Transverse colon (tissue), 4 donors: Measurements from ENCODE around the gene FNBP1L. TPM values are rescaled to one million over a fixed set of nuclear protein-coding genes. Genes with fewer than 3 reads are reported as not detected.

Experiments
- DNase-seq: peaks from one replicate; pipeline ENCODE4 v3.0.0-alpha.2; 2019
- H3K27ac ChIP-seq, 4 donors: fragments of 200-600 bp; sonication (generic); 2 replicates each; pipeline ENCODE4 v1.5.1; 2016 to 2018; ENCODE audit warnings: inconsistent platforms in 4 of 4
- H3K27me3 ChIP-seq: fragments of 200-600 bp; sonication (generic); 2 replicates; pipeline ENCODE4 v1.5.1; 2017; ENCODE audit warnings: inconsistent platforms
- H3K36me3 ChIP-seq, 4 donors: fragments of 200-600 bp; sonication (generic); 2 replicates each; pipeline ENCODE4 v1.5.1; 2017 to 2019; ENCODE audit warnings: inconsistent platforms in 4 of 4
- H3K4me1 ChIP-seq, 4 donors: fragments of 200-600 bp; sonication (generic); 2 replicates each; pipeline ENCODE4 v1.5.1; 2017 to 2020; ENCODE audit warnings: inconsistent platforms in 4 of 4
- H3K4me3 ChIP-seq, 4 donors: fragments of 200-600 bp; sonication (generic); 1 replicate in 1 of 4; 2 replicates in 3 of 4; pipeline versions ENCODE4 v1.5.1 to v1.6.1; 2017 to 2019; ENCODE audit warnings: inconsistent platforms in 4 of 4
- H3K9me3 ChIP-seq, 2 donors: fragments of 200-600 bp; sonication (generic); 2 replicates each; pipeline ENCODE4 v1.5.1; 2017 to 2019; ENCODE audit warnings: inconsistent platforms in 2 of 2
- CTCF ChIP-seq, 5 experiments: fragments of 200-600 bp in 3 of 5; fragments of 450-650 bp in 2 of 5; sonication (generic) in 3 of 5; IDR thresholded peaks; 1 replicate in 2 of 5; 2 replicates in 3 of 5; pipeline ENCODE4 v1.5.1; 2016 to 2017; ENCODE audit warnings: antibody characterized with exemption in 5 of 5, inconsistent platforms in 3 of 5, mild to moderate bottlenecking in 2 of 5, moderate library complexity in 1 of 5
- EP300 ChIP-seq: sonication (generic); formaldehyde crosslinking; IDR thresholded peaks from one replicate; pipeline ENCODE4 v1.6.1; 2017; ENCODE audit warnings: antibody characterized with exemption, low read depth
- POLR2A ChIP-seq: fragments of 450-650 bp; IDR thresholded peaks from one replicate; pipeline ENCODE4 v1.6.1; 2016; ENCODE audit warnings: antibody characterized with exemption, mild to moderate bottlenecking, moderate library complexity
- POLR2AphosphoS5 ChIP-seq, 3 donors: sonication (generic); formaldehyde crosslinking; IDR thresholded peaks; one replicate each; pipeline ENCODE4 v1.6.1; 2016; ENCODE audit warnings: antibody characterized with exemption in 3 of 3
- WGBS, 2 donors: methylation state at CpG; one replicate each; pipeline ENCODE4 v1.1.5; 2018; ENCODE audit warnings: low coverage in 1 of 2; 5-methylcytosine and 5-hydroxymethylcytosine counted together
- in situ Hi-C, 4 donors: fragments of 200-750 bp; cut with MboI; loops; one replicate each; pipeline versions ENCODE4 v1.15.0 to v1.15.1; 2017; ENCODE audit warnings: low sequenced_read_pairs in 3 of 4, low pct_ligation_motif_present in 1 of 4, low pct_unique_long_range_greater_than_20kb in 1 of 4
- intact Hi-C: fragments of 100-400 bp; cut with DNase I; formaldehyde crosslinking; loops from one replicate; pipeline ENCODE4 v1.15.1; 2023; ENCODE audit warnings: low total_unique reads
- total RNA-seq, 4 donors: library from RNA; depleted of rRNA; stranded (reverse); fragments of >200 nt; gene quantifications; one replicate each; pipeline ENCODE4 v1.1.0, GENCODE V29; 2016

Gene FNBP1L
- total RNA-seq, 4 donors from 2014 or later, result 31.0 to 69.4 (median 49.0) TPM

GRCh38 chr1:93495911-93496310 is 48.0 kb downstream of the FNBP1L start:
- intact Hi-C loops, result no loop called here
- DNase-seq, result no peak
- in situ Hi-C loops, result no loop called here
- Histone ChIP-seq H3K36me3 (no peaks in the 10 kb centered on the region), H3K27ac (no peak overlapping the region), H3K27me3 (no peaks in the 10 kb centered on the region), H3K9me3 (no peaks in the 10 kb centered on the region), H3K4me3 (no peak overlapping the region), H3K4me1 (peaks cover 0 to 3% (median under 1%) of the 10 kb centered on the region in 4 donors)
- TF ChIP-seq POLR2A, result no peak
- no peak for TF ChIP-seq EP300
- TF ChIP-seq POLR2AphosphoS5 (IDR thresholded peaks at IDR 0.05), result no peak
- TF ChIP-seq CTCF (IDR thresholded peaks at IDR 0.05), result no peak
- 84% methylated on average over 1 of the region's 1 CpG; no CpG with 5 or more reads in 1 of the 2 donors for WGBS, 2 donors

- intact Hi-C loops, result no loop called here
- H3K27ac ChIP-seq, result no peak overlapping the region
- WGBS, 2 donors, result 88 to 93% methylated on average over 3 to 4 of the region's 4 CpGs
These were observed 48.6 kb downstream of the FNBP1L start for GRCh38 chr1:93496520-93496919.

GRCh38 chr1:93499075-93499474 is 51.2 kb downstream of the FNBP1L start:
- in situ Hi-C loops, result no loop called here
- intact Hi-C loops, result no loop called here
- 56 to 78% methylated on average over 2 of the region's 2 CpGs for WGBS, 2 donors
- no peak overlapping the region for H3K4me3 ChIP-seq
- no peaks in the 10 kb centered on the region for H3K36me3 ChIP-seq
- DNase-seq, result no peak
- H3K27ac ChIP-seq, result no peak overlapping the region
- TF ChIP-seq EP300 (no peak), CTCF (IDR thresholded peaks at IDR 0.05) (no peak), POLR2A (no peak), POLR2AphosphoS5 (IDR thresholded peaks at IDR 0.05) (no peak)
- H3K9me3 ChIP-seq, result no peaks in the 10 kb centered on the region
- H3K4me1 ChIP-seq, result peaks cover 0 to 16% (median 7%) of the 10 kb centered on the region in 4 donors
- H3K27me3 ChIP-seq, result no peaks in the 10 kb centered on the region

More at GRCh38 chr1:93496520-93496919, 48.6 kb downstream of the FNBP1L start:
- no peak overlapping the region for H3K4me3 ChIP-seq
- H3K36me3 ChIP-seq, result no peaks in the 10 kb centered on the region
- no peaks in the 10 kb centered on the region for H3K9me3 ChIP-seq
- in situ Hi-C loops, result no loop called here
- TF ChIP-seq POLR2AphosphoS5 (IDR thresholded peaks at IDR 0.05) (no peak), CTCF (IDR thresholded peaks at IDR 0.05) (no peak), POLR2A (no peak), EP300 (no peak)
- DNase-seq, result no peak
- no peaks in the 10 kb centered on the region for H3K27me3 ChIP-seq
- peaks cover 0 to 5% (median 2%) of the 10 kb centered on the region in 4 donors for H3K4me1 ChIP-seq

- in situ Hi-C loops (no loop called here), intact Hi-C loops (no loop called here)
- H3K9me3 ChIP-seq, result no peaks in the 10 kb centered on the region
- H3K27ac ChIP-seq, result no peak overlapping the region
- peaks cover 0 to 16% (median 7%) of the 10 kb centered on the region in 4 donors for H3K4me1 ChIP-seq
- H3K4me3 ChIP-seq, result no peak overlapping the region
- WGBS, 2 donors, result 92 to 97% methylated on average over 4 of the region's 4 CpGs
- no peak for DNase-seq
- H3K27me3 ChIP-seq, result no peaks in the 10 kb centered on the region
- TF ChIP-seq POLR2AphosphoS5 (IDR thresholded peaks at IDR 0.05), result no peak
- no peaks in the 10 kb centered on the region for H3K36me3 ChIP-seq
These were observed 51.6 kb downstream of the FNBP1L start for GRCh38 chr1:93499533-93499932.

- H3K27ac ChIP-seq, result no peak overlapping the region
- in situ Hi-C loops, result no loop called here
- H3K4me3 ChIP-seq, result no peak overlapping the region
- WGBS, 2 donors, result 57 to 81% methylated on average over 2 of the region's 2 CpGs
- TF ChIP-seq POLR2AphosphoS5 (IDR thresholded peaks at IDR 0.05), result no peak
- TF ChIP-seq POLR2A, result no peak
- no peak for TF ChIP-seq EP300
- H3K4me1 ChIP-seq, result peaks cover 0 to 18% (median 7%) of the 10 kb centered on the region in 4 donors
- no peaks in the 10 kb centered on the region for H3K27me3 ChIP-seq
- no peaks in the 10 kb centered on the region for H3K9me3 ChIP-seq
- no peak for DNase-seq
- no peaks in the 10 kb centered on the region for H3K36me3 ChIP-seq
- intact Hi-C loops, result no loop called here
These were observed 52.4 kb downstream of the FNBP1L start for GRCh38 chr1:93500275-93500674.
